Sigmoid colon (tissue), 7 donors: ENCODE results near the gene CACNG4. TPM values are rescaled to one million over a fixed set of nuclear protein-coding genes. Genes with fewer than 3 reads are reported as not detected.

Source experiments
- DNase-seq: peaks from one replicate; pipeline ENCODE4 v3.0.0-alpha.2; 2019
- H3K27ac ChIP-seq, 4 donors: fragments of 200-600 bp; sonication (generic); one replicate each; pipeline ENCODE4 v1.5.1; 2016 to 2019; ENCODE audit warnings: mild to moderate bottlenecking in 1 of 4
- H3K27me3 ChIP-seq, 3 donors: fragments of 200-600 bp; sonication (generic); one replicate each; pipeline ENCODE4 v1.5.1; 2019; ENCODE audit warnings: mild to moderate bottlenecking in 1 of 3
- H3K36me3 ChIP-seq, 4 donors: fragments of 200-600 bp; sonication (generic); one replicate each; pipeline ENCODE4 v1.5.1; 2016 to 2019
- H3K4me1 ChIP-seq, 4 donors: fragments of 200-600 bp; sonication (generic); one replicate each; pipeline ENCODE4 v1.5.1; 2017 to 2019
- H3K4me3 ChIP-seq, 4 donors: fragments of 200-600 bp; sonication (generic); one replicate each; pipeline ENCODE4 v1.5.1; 2017 to 2019; ENCODE audit warnings: mild to moderate bottlenecking in 2 of 4, moderate library complexity in 1 of 4
- H3K9me3 ChIP-seq, 4 donors: fragments of 200-600 bp in 3 of 4; sonication (generic) in 3 of 4; one replicate each; pipeline versions ENCODE4 v1.5.1 to v1.6.1; 2013 to 2019
- CTCF ChIP-seq, 4 experiments: fragments of 450-650 bp in 3 of 4; fragments of 200-600 bp in 1 of 4; IDR thresholded peaks; one replicate each; pipeline ENCODE4 v1.5.1; 2016 to 2019; ENCODE audit warnings: antibody characterized with exemption in 4 of 4, mild to moderate bottlenecking in 3 of 4, moderate library complexity in 2 of 4
- EP300 ChIP-seq, 4 donors: sonication (generic); formaldehyde crosslinking; IDR thresholded peaks; one replicate each; pipeline ENCODE4 v1.6.1; 2017; ENCODE audit warnings: antibody characterized with exemption in 4 of 4
- POLR2A ChIP-seq, 2 donors: fragments of 450-650 bp; IDR thresholded peaks; one replicate each; pipeline ENCODE4 v1.6.1; 2016; ENCODE audit warnings: antibody characterized with exemption in 2 of 2, mild to moderate bottlenecking in 2 of 2, moderate library complexity in 2 of 2
- POLR2AphosphoS5 ChIP-seq, 4 donors: sonication (generic); formaldehyde crosslinking; IDR thresholded peaks; one replicate each; pipeline ENCODE4 v1.6.1; 2017; ENCODE audit warnings: antibody characterized with exemption in 4 of 4
- WGBS, 2 donors: extraction: QIAGEN DNeasy Blood & Tissue Kit; methylation state at CpG; one replicate each; pipeline ENCODE4 v1.1.7; 2013; 5-methylcytosine and 5-hydroxymethylcytosine counted together
- intact Hi-C: fragments of 100-400 bp; cut with DNase I; formaldehyde crosslinking; loops from one replicate; pipeline ENCODE4 v1.15.1; 2023
- polyA plus RNA-seq, 3 donors: library from polyadenylated mRNA; stranded (reverse); fragments of 200-250 nt; gene quantifications; one replicate each; pipeline ENCODE4 v1.2.3, GENCODE V29; 2013
- total RNA-seq, 4 donors: library from RNA; depleted of rRNA; stranded (reverse); fragments of >200 nt; gene quantifications; one replicate each; pipeline ENCODE4 v1.1.0, GENCODE V29; 2016
- donor health status: healthy with polysubstance abuse.
- donor health status: Bipolar disorder and iron deficiency.
- donor health status: healthy.

CACNG4 gene
- total and polyA plus RNA-seq, 7 donors: under 0.01 to 0.83 (median 0.29) TPM; not detected in 1

- intact Hi-C loops: no loop called here
- H3K4me3 ChIP-seq: no peak overlapping the region
- peaks cover 0 to 3% (median 0%) of the 10 kb centered on the region in 4 donors for H3K9me3 ChIP-seq
- WGBS, 2 donors: 92 to 94% methylated on average over 6 of the region's 6 CpGs
- no peaks in the 10 kb centered on the region for H3K36me3 ChIP-seq
- H3K27ac ChIP-seq: no peak overlapping the region
- no peak for DNase-seq
- H3K27me3 ChIP-seq: no peaks in the 10 kb centered on the region
- TF ChIP-seq CTCF (IDR thresholded peaks at IDR 0.05): no peak
- no peak for TF ChIP-seq EP300 (IDR thresholded peaks at IDR 0.05)
- H3K4me1 ChIP-seq: no peaks in the 10 kb centered on the region
These were observed 43.6 kb downstream of the CACNG4 start for GRCh38 chr17:67008101-67008500.

- intact Hi-C loops: no loop called here
- 75 to 77% methylated on average over 9 of the region's 9 CpGs for whole genome bisulfite sequencing, 2 donors
These were observed 47.1 kb downstream of the CACNG4 start for GRCh38 chr17:67011527-67012175.

GRCh38 chr17:67013891-67014290, 49.4 kb downstream of the CACNG4 start:
- DNase-seq: no peak
- peaks cover 0 to 3% (median 0%) of the 10 kb centered on the region in 4 donors for H3K9me3 ChIP-seq
- H3K36me3 ChIP-seq: no peaks in the 10 kb centered on the region
- TF ChIP-seq POLR2AphosphoS5 (IDR thresholded peaks at IDR 0.05) (no peak), POLR2A (IDR thresholded peaks at IDR 0.05) (no peak), CTCF (IDR thresholded peaks at IDR 0.05) (no peak), EP300 (IDR thresholded peaks at IDR 0.05) (no peak)
- WGBS, 2 donors: 90 to 92% methylated on average over 8 of the region's 8 CpGs
- intact Hi-C loops: no loop called here
- H3K27me3 ChIP-seq: no peaks in the 10 kb centered on the region
- no peak overlapping the region for H3K27ac ChIP-seq
- H3K4me1 ChIP-seq: no peaks in the 10 kb centered on the region
- no peak overlapping the region for H3K4me3 ChIP-seq

More at GRCh38 chr17:67011527-67012175, 47.1 kb downstream of the CACNG4 start:
- peaks cover 0 to 3% (median 0%) of the 10 kb centered on the region in 4 donors for H3K9me3 ChIP-seq
- no peak overlapping the region for H3K27ac ChIP-seq
- TF ChIP-seq EP300 (IDR thresholded peaks at IDR 0.05) (no peak), POLR2AphosphoS5 (IDR thresholded peaks at IDR 0.05) (no peak), POLR2A (IDR thresholded peaks at IDR 0.05) (no peak), CTCF (IDR thresholded peaks at IDR 0.05) (no peak)
- no peaks in the 10 kb centered on the region for H3K4me1 ChIP-seq
- H3K36me3 ChIP-seq: no peaks in the 10 kb centered on the region
- DNase-seq: no peak
- H3K27me3 ChIP-seq: no peaks in the 10 kb centered on the region
- no peak overlapping the region for H3K4me3 ChIP-seq

- TF ChIP-seq POLR2A (IDR thresholded peaks at IDR 0.05): no peak
- no peaks in the 10 kb centered on the region for H3K36me3 ChIP-seq
- H3K4me3 ChIP-seq: no peak overlapping the region
- H3K9me3 ChIP-seq: peaks cover 0 to under 1% (median 0%) of the 10 kb centered on the region in 4 donors
- no peak for DNase-seq
- no peak overlapping the region for H3K27ac ChIP-seq
- intact Hi-C loops: no loop called here
- H3K4me1 ChIP-seq: no peaks in the 10 kb centered on the region
- H3K27me3 ChIP-seq: no peaks in the 10 kb centered on the region
- WGBS, 2 donors: 84 to 89% methylated on average over 11 of the region's 11 CpGs
These were observed 50.5 kb downstream of the CACNG4 start for GRCh38 chr17:67015001-67015400.

GRCh38 chr17:67016039-67016762, 51.7 kb downstream of the CACNG4 start:
- 80 to 86% methylated on average over 17 of the region's 17 CpGs for WGBS, 2 donors
- no peak overlapping the region for H3K4me3 ChIP-seq
- DNase-seq: no peak
- no peaks in the 10 kb centered on the region for H3K4me1 ChIP-seq
- no peaks in the 10 kb centered on the region for H3K9me3 ChIP-seq
- no peak overlapping the region for H3K27ac ChIP-seq
- no peaks in the 10 kb centered on the region for H3K27me3 ChIP-seq
- TF ChIP-seq POLR2AphosphoS5 (IDR thresholded peaks at IDR 0.05) (no peak), EP300 (IDR thresholded peaks at IDR 0.05) (no peak), CTCF (IDR thresholded peaks at IDR 0.05) (no peak), POLR2A (IDR thresholded peaks at IDR 0.05) (no peak)
- no peaks in the 10 kb centered on the region for H3K36me3 ChIP-seq
- intact Hi-C loops: no loop called here
